DOHH2 (cell line): Measurements from ENCODE around the gene COL4A4.

Experiments used
- H3F3A ChIP-seq: fragments of 200-600 bp; sonication (generic), shearing (Covaris generic); 2 replicates; pipeline ENCODE4 v1.6.0; 2016; ENCODE audit warnings: antibody characterized with exemption, mild to moderate bottlenecking; ENCODE audit not compliant: control insufficient read depth, insufficient read depth
- H3K27ac ChIP-seq: fragments of 200-600 bp; sonication (generic); 2 replicates; pipeline ENCODE4 v1.5.1; 2014; ENCODE audit warnings: low read depth, mild to moderate bottlenecking, low read length, moderate library complexity
- H3K27me3 ChIP-seq: fragments of 200-600 bp; sonication (generic); 2 replicates; pipeline ENCODE4 v1.6.1; 2014; ENCODE audit warnings: mild to moderate bottlenecking, low read length, mixed read lengths; ENCODE audit not compliant: control insufficient read depth
- H3K36me3 ChIP-seq: fragments of 200-600 bp; sonication (generic); 2 replicates; pipeline ENCODE4 v1.6.1; 2014; ENCODE audit warnings: mild to moderate bottlenecking, low read length, moderate library complexity, mixed read lengths; ENCODE audit not compliant: control insufficient read depth
- H3K4me1 ChIP-seq: fragments of 200-600 bp; sonication (generic); 2 replicates; pipeline ENCODE4 v1.6.1; 2014; ENCODE audit warnings: mild to moderate bottlenecking, low read length, mixed read lengths; ENCODE audit not compliant: control insufficient read depth
- H3K4me2 ChIP-seq: fragments of 200-600 bp; sonication (generic); 2 replicates; pipeline ENCODE4 v1.6.0; 2014; ENCODE audit warnings: mild to moderate bottlenecking, low read length, moderate library complexity
- H3K4me3 ChIP-seq: fragments of 200-600 bp; sonication (generic); 2 replicates; pipeline ENCODE4 v1.5.1; 2014; ENCODE audit warnings: mild to moderate bottlenecking, low read length, mixed read lengths
- H3K79me2 ChIP-seq: fragments of 200-600 bp; sonication (generic); 2 replicates; pipeline ENCODE4 v1.6.1; 2014; ENCODE audit warnings: mild to moderate bottlenecking, low read length, mixed read lengths; ENCODE audit not compliant: control insufficient read depth
- H3K9me2 ChIP-seq: fragments of 200-600 bp; sonication (generic); replicated peaks from 2 replicates; pipeline ENCODE4 v1.6.1; 2014; ENCODE audit warnings: mild to moderate bottlenecking, low read length, mixed read lengths; ENCODE audit not compliant: control insufficient read depth
- H3K9me3 ChIP-seq: fragments of 200-600 bp; sonication (generic); 2 replicates; pipeline ENCODE4 v1.6.1; 2014; ENCODE audit warnings: antibody characterized with exemption, low read length, mixed read lengths; ENCODE audit not compliant: control insufficient read depth, insufficient read depth
- H4K20me1 ChIP-seq: fragments of 200-600 bp; sonication (generic); 2 replicates; pipeline ENCODE4 v1.6.0; 2014; ENCODE audit warnings: low read depth, mild to moderate bottlenecking, antibody characterized with exemption, low read length, moderate library complexity; ENCODE audit not compliant: control insufficient read depth, insufficient read depth
- EZH2phosphoT487 ChIP-seq: fragments of 200-600 bp; sonication (generic); IDR thresholded peaks from 2 replicates; pipeline ENCODE4 v1.6.1; 2017; ENCODE audit warnings: borderline replicate concordance, mild to moderate bottlenecking, antibody characterized with exemption, low read length, moderate library complexity, mixed read lengths
- TF ChIP-seq, protein P1 (sequence below): fragments of 200-600 bp; sonication (generic); IDR thresholded peaks from one replicate; pipeline ENCODE4 v1.5.1; 2014; ENCODE audit warnings: antibody characterized with exemption, mild to moderate bottlenecking, low read depth, low read length; ENCODE audit not compliant: poor library complexity, severe bottlenecking

The COL4A4 gene

GRCh38 chr2:227150222-227150936 is 13.6 kb downstream of the COL4A4 start:
- no peaks in the 10 kb centered on the region for H3K79me2 ChIP-seq
- H3K4me2 ChIP-seq, result no peak overlapping the region
- H3K4me3 ChIP-seq, result no peak overlapping the region
- no peaks in the 10 kb centered on the region for H3K9me2 ChIP-seq
- TF ChIP-seq EZH2phosphoT487, result no peak
- TF ChIP-seq, protein P1, sequence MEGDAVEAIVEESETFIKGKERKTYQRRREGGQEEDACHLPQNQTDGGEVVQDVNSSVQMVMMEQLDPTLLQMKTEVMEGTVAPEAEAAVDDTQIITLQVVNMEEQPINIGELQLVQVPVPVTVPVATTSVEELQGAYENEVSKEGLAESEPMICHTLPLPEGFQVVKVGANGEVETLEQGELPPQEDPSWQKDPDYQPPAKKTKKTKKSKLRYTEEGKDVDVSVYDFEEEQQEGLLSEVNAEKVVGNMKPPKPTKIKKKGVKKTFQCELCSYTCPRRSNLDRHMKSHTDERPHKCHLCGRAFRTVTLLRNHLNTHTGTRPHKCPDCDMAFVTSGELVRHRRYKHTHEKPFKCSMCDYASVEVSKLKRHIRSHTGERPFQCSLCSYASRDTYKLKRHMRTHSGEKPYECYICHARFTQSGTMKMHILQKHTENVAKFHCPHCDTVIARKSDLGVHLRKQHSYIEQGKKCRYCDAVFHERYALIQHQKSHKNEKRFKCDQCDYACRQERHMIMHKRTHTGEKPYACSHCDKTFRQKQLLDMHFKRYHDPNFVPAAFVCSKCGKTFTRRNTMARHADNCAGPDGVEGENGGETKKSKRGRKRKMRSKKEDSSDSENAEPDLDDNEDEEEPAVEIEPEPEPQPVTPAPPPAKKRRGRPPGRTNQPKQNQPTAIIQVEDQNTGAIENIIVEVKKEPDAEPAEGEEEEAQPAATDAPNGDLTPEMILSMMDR, result no peak
- H3F3A ChIP-seq, result no peaks in the 10 kb centered on the region
- no peaks in the 10 kb centered on the region for H3K27me3 ChIP-seq
- H3K36me3 ChIP-seq, result no peaks in the 10 kb centered on the region
- peaks cover 6% of the 10 kb centered on the region for H3K4me1 ChIP-seq
- H3K9me3 ChIP-seq, result peaks cover 3% of the 10 kb centered on the region; the same call in 1 of the 2 replicates
- no peak overlapping the region for H3K27ac ChIP-seq
- H4K20me1 ChIP-seq, result no peaks in the 10 kb centered on the region

DNA sequence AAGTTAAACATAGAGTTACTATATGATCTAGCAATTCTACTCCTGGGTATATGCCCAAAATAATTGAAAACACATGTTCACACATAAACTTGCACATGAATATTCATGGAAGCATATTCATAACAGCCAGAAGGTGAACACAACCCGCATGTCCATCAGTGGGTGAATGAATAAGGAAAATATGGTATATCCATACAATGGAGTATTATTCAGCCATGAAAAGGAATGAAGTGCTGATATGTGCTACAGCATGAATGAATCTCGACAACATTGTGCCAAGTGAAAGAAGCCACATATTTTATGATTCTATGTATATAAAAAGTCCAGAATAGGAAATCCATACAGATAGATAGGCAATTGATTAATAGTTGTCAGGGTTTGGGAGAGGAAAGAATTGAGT is 15.9 kb downstream of the COL4A4 start:
- no peaks in the 10 kb centered on the region for H4K20me1 ChIP-seq
- H3K4me1 ChIP-seq, result peaks cover 6% of the 10 kb centered on the region
- no peaks in the 10 kb centered on the region for H3K79me2 ChIP-seq
- peaks cover 3% of the 10 kb centered on the region; the same call in 1 of the 2 replicates for H3K9me3 ChIP-seq
- TF ChIP-seq EZH2phosphoT487, result no peak
- TF ChIP-seq, protein P1, result no peak
- no peaks in the 10 kb centered on the region for H3K27me3 ChIP-seq
- no peak overlapping the region for H3K27ac ChIP-seq
- no peak overlapping the region for H3K4me2 ChIP-seq
- H3K9me2 ChIP-seq, result no peaks in the 10 kb centered on the region
- H3K36me3 ChIP-seq, result no peaks in the 10 kb centered on the region
- no peaks in the 10 kb centered on the region for H3F3A ChIP-seq
- H3K4me3 ChIP-seq, result no peak overlapping the region

- no peaks in the 10 kb centered on the region for H4K20me1 ChIP-seq
- H3K27me3 ChIP-seq, result no peaks in the 10 kb centered on the region
- H3K9me2 ChIP-seq, result no peaks in the 10 kb centered on the region
- no peaks in the 10 kb centered on the region for H3F3A ChIP-seq
- peaks cover 2% of the 10 kb centered on the region for H3K4me1 ChIP-seq
- no peaks in the 10 kb centered on the region for H3K79me2 ChIP-seq
- no peak overlapping the region for H3K4me2 ChIP-seq
- no peak overlapping the region for H3K4me3 ChIP-seq
- TF ChIP-seq EZH2phosphoT487, result no peak
- TF ChIP-seq, protein P1, result no peak
- H3K36me3 ChIP-seq, result no peaks in the 10 kb centered on the region
- no peak overlapping the region for H3K27ac ChIP-seq
- peaks cover 3% of the 10 kb centered on the region; the same call in 1 of the 2 replicates for H3K9me3 ChIP-seq
Measured at GRCh38 chr2:227147023-227147422, 17.0 kb downstream of the COL4A4 start.
